K562 (cell line): ENCODE measurements around the gene CCSER2. TPM values are rescaled to one million over a fixed set of nuclear protein-coding genes. Genes with fewer than 3 reads are reported as not detected.
A peak's percentile ranks its signal among the peaks of the same experiment; 100 is the strongest.

Source experiments
- ATAC-seq: fragments of 200-7000 bp; cut with Tn5 transposase; 3 replicates; pipeline ENCODE4 v1.9.1; 2020; ENCODE audit warnings: moderate library complexity
- BruUV-seq: library from RNA; stranded (reverse); fragments of 400-500 nt; replicated peaks from 2 replicates; lab custom pipeline; 2021; lab: Mats Ljungman, UMichigan
- CTCF ChIA-PET: fragments of 300-600 bp; formaldehyde crosslinking; extraction: SDS; loops from one replicate; lab custom pipeline; 2021; ENCODE audit warnings: low intra/inter-chr PET ratio; lab: Yijun Ruan, JAX
- POLR2A ChIA-PET: fragments of 300-600, 350-650 bp; sonication (Branson Sonifier 250); formaldehyde crosslinking; extraction: SDS; loops from one replicate; lab custom pipeline; 2021; ENCODE audit warnings: antibody characterized with exemption, inconsistent platforms; lab: Yijun Ruan, JAX
- DNase-seq, 4 experiments: peaks; one replicate each; pipeline versions ENCODE4 v3.0.0 to v3.0.0-alpha.2; 2011 to 2018; ENCODE audit warnings: low spot score in 3 of 4, mixed read lengths in 3 of 4; ENCODE audit errors: extremely low read depth in 1 of 4
- FAIRE-seq: peaks from 2 replicates; lab custom pipeline; 2011; peaks lifted over from hg19 to GRCh38; lab: Jason Lieb, UNC
- H2AFZ ChIP-seq: 2 replicates; pipeline ENCODE4 v1.6.0; 2011; ENCODE audit warnings: low read depth, low read length, control low read depth, inconsistent platforms
- H3K27ac ChIP-seq: fragments of 200-600 bp; 3 replicates; pipeline ENCODE4 v1.8.0; 2011; ENCODE audit warnings: low read depth, mild to moderate bottlenecking, control low read depth, inconsistent platforms, low read length, moderate library complexity, mixed read lengths; ENCODE audit errors: extremely low read depth
- H3K27me3 ChIP-seq, 2 experiments: fragments of 300-600 bp in 1 of 2; 2 replicates in 1 of 2; 3 replicates in 1 of 2; pipeline versions ENCODE4 v1.6.0 to v1.8.0; 2011; ENCODE audit warnings: inconsistent platforms in 2 of 2, low read length in 2 of 2, mild to moderate bottlenecking in 1 of 2, mixed read lengths in 1 of 2, moderate library complexity in 1 of 2; ENCODE audit not compliant: control insufficient read depth in 2 of 2, insufficient read depth in 2 of 2
- H3K36me3 ChIP-seq: fragments of 300-600 bp; 3 replicates; pipeline ENCODE4 v1.8.0; 2011; ENCODE audit warnings: mild to moderate bottlenecking, low read length, inconsistent platforms; ENCODE audit not compliant: control insufficient read depth, insufficient read depth
- H3K4me1 ChIP-seq, 2 experiments: fragments of 200-600 bp in 1 of 2; replicated peaks in 1 of 2; 2 replicates in 1 of 2; 3 replicates in 1 of 2; pipeline versions ENCODE4 v1.5.1 to v1.8.0; 2011; ENCODE audit warnings: inconsistent platforms in 2 of 2, low read length in 2 of 2, mild to moderate bottlenecking in 1 of 2, mixed read lengths in 1 of 2, moderate library complexity in 1 of 2; ENCODE audit not compliant: control insufficient read depth in 2 of 2, insufficient read depth in 2 of 2
- H3K4me2 ChIP-seq: 2 replicates; pipeline ENCODE4 v1.6.1; 2011; ENCODE audit warnings: low read length, control low read depth, inconsistent platforms, mixed read lengths; ENCODE audit not compliant: insufficient read depth
- H3K4me3 ChIP-seq: fragments of 200-600 bp; sonication (generic), shearing (Covaris generic); 2 replicates; pipeline ENCODE4 v1.5.1; 2016; ENCODE audit warnings: control low read depth, inconsistent platforms
- H3K79me2 ChIP-seq: fragments of 200-600 bp; 3 replicates; pipeline ENCODE4 v1.8.0; 2011; ENCODE audit warnings: low read length, inconsistent platforms; ENCODE audit not compliant: control insufficient read depth, insufficient read depth
- H3K9ac ChIP-seq, 2 experiments: 2 replicates each; pipeline versions ENCODE4 v1.6.0 to v1.6.1; 2011; ENCODE audit warnings: low read depth in 2 of 2, low read length in 2 of 2, control low read depth in 1 of 2, inconsistent platforms in 1 of 2, mild to moderate bottlenecking in 1 of 2, mixed read lengths in 1 of 2; ENCODE audit not compliant: insufficient read depth in 1 of 2
- H3K9me1 ChIP-seq: one replicate; pipeline ENCODE4 v1.6.0; 2011; ENCODE audit warnings: inconsistent platforms, mild to moderate bottlenecking, low read length, moderate library complexity; ENCODE audit not compliant: control insufficient read depth, insufficient read depth
- H3K9me3 ChIP-seq: replicated peaks from 2 replicates; pipeline ENCODE4 v1.5.1; 2011; ENCODE audit warnings: low read depth, low read length, inconsistent platforms; ENCODE audit not compliant: control insufficient read depth, insufficient read depth
- H4K20me1 ChIP-seq: replicated peaks from 2 replicates; pipeline ENCODE4 v1.6.1; 2011; ENCODE audit warnings: low read length, inconsistent platforms, mixed read lengths; ENCODE audit not compliant: control insufficient read depth, insufficient read depth
- NONO ChIP-seq, 2 experiments: fragments of 200-400 bp in 1 of 2; fragments of 450-650 bp in 1 of 2; formaldehyde crosslinking in 1 of 2; IDR thresholded peaks; 2 replicates each; pipeline ENCODE4 v1.6.1; 2017; ENCODE audit warnings: low read depth in 2 of 2, mild to moderate bottlenecking in 2 of 2, moderate library complexity in 2 of 2, low read length in 1 of 2
- RERE ChIP-seq: sonication (generic); formaldehyde crosslinking; IDR thresholded peaks from 2 replicates; pipeline ENCODE4 v1.8.0; 2023; ENCODE audit warnings: missing genetic modification reagents, mild to moderate bottlenecking, borderline replicate concordance
- SIRT6 ChIP-seq: IDR thresholded peaks from one replicate; pipeline ENCODE4 v1.6.1; 2012; ENCODE audit warnings: low read depth, mild to moderate bottlenecking, control low read depth, inconsistent platforms, low read length, moderate library complexity
- WGBS: fragments of 100-300 bp; shearing (Covaris generic); methylation state at CpG from one replicate; pipeline ENCODE4 v1.1.6; 2016; ENCODE audit warnings: low coverage, mixed read lengths; ENCODE audit not compliant: insufficient coverage; ENCODE audit errors: missing lambda C conversion rate; 5-methylcytosine and 5-hydroxymethylcytosine counted together
- in situ Hi-C: fragments of 300-500 bp; cut with MboI; formaldehyde crosslinking; loops from 4 replicates; pipeline ENCODE4 v1.15.0; 2018; ENCODE audit warnings: inconsistent platforms, mixed read lengths
- intact Hi-C: fragments of 100-400 bp; cut with micrococcal nuclease; formaldehyde crosslinking; loops from 2 replicates; pipeline ENCODE4 v1.14.2; 2022
- polyA plus RNA-seq, 8 experiments: library from polyadenylated mRNA; depleted of rRNA in 4 of 8; stranded (reverse) in 5 of 8; unstranded in 3 of 8; fragments of >200 nt; fragmentation: Nextera tagmentation in 2 of 8; fragmentation: Illumina TruSeq in 1 of 8; extraction: Ambion mirVana in 2 of 8; extraction: Trizol in 1 of 8; gene quantifications; 2 replicates each; pipeline versions ENCODE4 v1.2.1 to v1.2.3, GENCODE V29; 2011 to 2014; ENCODE audit warnings: inconsistent platforms in 1 of 8, missing spikeins in 1 of 8
- total RNA-seq, 7 experiments: library from RNA; depleted of rRNA in 6 of 7; stranded (reverse); fragments of >200 nt in 6 of 7; fragmentation: Illumina TruSeq in 2 of 7; extraction: Trizol in 2 of 7; gene quantifications; 2 replicates each; pipeline versions ENCODE4 v1.2.1 to v1.2.3, GENCODE V29; 2011 to 2021; ENCODE audit warnings: low replicate concordance in 1 of 7
- TF ChIP-seq, protein P1 (sequence below), 2 experiments: fragments of 150-350 bp in 1 of 2; IDR thresholded peaks; 2 replicates each; pipeline ENCODE4 v1.6.1; 2012 to 2016; ENCODE audit warnings: low read depth in 2 of 2, low read length in 2 of 2, mild to moderate bottlenecking in 1 of 2, moderate library complexity in 1 of 2

Gene CCSER2
- total and polyA plus RNA-seq, 9 of the 15 experiments (the other 6 are each of a cell fraction or from before 2014, with no cell fraction given) = 2.7 to 15.1 (median 9.7) TPM

GRCh38 chr10:84423719-84424118 lies 95.3 kb downstream of the CCSER2 start:
- H3K27me3 ChIP-seq = no peaks in the 10 kb centered on the region
- no TSS peak for BruUV-seq
- POLR2A ChIA-PET = interaction anchor here (0.6 to 0.7 kb wide), 2 partner anchors 25 to 54 kb away, joined by 3 to 5 read pairs; no protein-coding TSS in a partner anchor
- H3K9me3 ChIP-seq = no peaks in the 10 kb centered on the region
- H2AFZ ChIP-seq = no peak overlapping the region
- H3K27ac ChIP-seq = no peak overlapping the region
- H3K9ac ChIP-seq = no peak overlapping the region
- no peaks in the 10 kb centered on the region for H3K79me2 ChIP-seq
- no peaks in the 10 kb centered on the region; a peak in 2 of 5 replicates for H3K4me1 ChIP-seq
- in situ Hi-C loops = no loop called here
- no peak for DNase-seq
- no peak for TF ChIP-seq SIRT6
- TF ChIP-seq, all 486 proteins: peak for 0
- ATAC-seq (no peak), FAIRE-seq (no peak)
- intact Hi-C loops = loop anchor here (5.0 kb wide), 1 partner anchor 66 kb away; no protein-coding TSS in a partner anchor
- no peak overlapping the region for H3K4me2 ChIP-seq
- CTCF ChIA-PET = no interaction called here
- H3K9me1 ChIP-seq = no peaks in the 10 kb centered on the region
- no peaks in the 10 kb centered on the region for H4K20me1 ChIP-seq
- H3K36me3 ChIP-seq = no peaks in the 10 kb centered on the region; the same call in 2 of the 3 replicates
- WGBS = 0% methylated on average over 1 of the region's 1 CpG
- H3K4me3 ChIP-seq = no peak overlapping the region

GRCh38 chr10:84424731-84425167 lies 96.4 kb downstream of the CCSER2 start:
- no peaks in the 10 kb centered on the region for H4K20me1 ChIP-seq
- H3K4me2 ChIP-seq = no peak overlapping the region
- BruUV-seq = no TSS peak
- H3K79me2 ChIP-seq = no peaks in the 10 kb centered on the region
- no peak overlapping the region for H3K4me3 ChIP-seq
- H3K9me1 ChIP-seq = no peaks in the 10 kb centered on the region
- peak; percentile 66 for ATAC-seq
- no peak overlapping the region for H3K9ac ChIP-seq
- no peak overlapping the region for H2AFZ ChIP-seq
- no peaks in the 10 kb centered on the region for H3K9me3 ChIP-seq
- intact Hi-C loops = loop anchor here (5.0 kb wide), 1 partner anchor 67 kb away; no protein-coding TSS in a partner anchor
- ChIA-PET POLR2A (interaction anchor here (0.6 to 1.1 kb wide), 3 partner anchors 37 to 113 kb away, joined by 3 to 4 read pairs (median 3); no protein-coding TSS in a partner anchor), CTCF (no interaction called here)
- in situ Hi-C loops = no loop called here
- FAIRE-seq = no peak
- no peaks in the 10 kb centered on the region for H3K27me3 ChIP-seq
- H3K36me3 ChIP-seq = no peaks in the 10 kb centered on the region; the same call in 2 of the 3 replicates
- DNase-seq = no peak
- H3K27ac ChIP-seq = no peak overlapping the region
- H3K4me1 ChIP-seq = no peaks in the 10 kb centered on the region; a peak in 2 of 5 replicates
- WGBS = 40% methylated on average over 3 of the region's 3 CpGs
- TF ChIP-seq, protein P1, sequence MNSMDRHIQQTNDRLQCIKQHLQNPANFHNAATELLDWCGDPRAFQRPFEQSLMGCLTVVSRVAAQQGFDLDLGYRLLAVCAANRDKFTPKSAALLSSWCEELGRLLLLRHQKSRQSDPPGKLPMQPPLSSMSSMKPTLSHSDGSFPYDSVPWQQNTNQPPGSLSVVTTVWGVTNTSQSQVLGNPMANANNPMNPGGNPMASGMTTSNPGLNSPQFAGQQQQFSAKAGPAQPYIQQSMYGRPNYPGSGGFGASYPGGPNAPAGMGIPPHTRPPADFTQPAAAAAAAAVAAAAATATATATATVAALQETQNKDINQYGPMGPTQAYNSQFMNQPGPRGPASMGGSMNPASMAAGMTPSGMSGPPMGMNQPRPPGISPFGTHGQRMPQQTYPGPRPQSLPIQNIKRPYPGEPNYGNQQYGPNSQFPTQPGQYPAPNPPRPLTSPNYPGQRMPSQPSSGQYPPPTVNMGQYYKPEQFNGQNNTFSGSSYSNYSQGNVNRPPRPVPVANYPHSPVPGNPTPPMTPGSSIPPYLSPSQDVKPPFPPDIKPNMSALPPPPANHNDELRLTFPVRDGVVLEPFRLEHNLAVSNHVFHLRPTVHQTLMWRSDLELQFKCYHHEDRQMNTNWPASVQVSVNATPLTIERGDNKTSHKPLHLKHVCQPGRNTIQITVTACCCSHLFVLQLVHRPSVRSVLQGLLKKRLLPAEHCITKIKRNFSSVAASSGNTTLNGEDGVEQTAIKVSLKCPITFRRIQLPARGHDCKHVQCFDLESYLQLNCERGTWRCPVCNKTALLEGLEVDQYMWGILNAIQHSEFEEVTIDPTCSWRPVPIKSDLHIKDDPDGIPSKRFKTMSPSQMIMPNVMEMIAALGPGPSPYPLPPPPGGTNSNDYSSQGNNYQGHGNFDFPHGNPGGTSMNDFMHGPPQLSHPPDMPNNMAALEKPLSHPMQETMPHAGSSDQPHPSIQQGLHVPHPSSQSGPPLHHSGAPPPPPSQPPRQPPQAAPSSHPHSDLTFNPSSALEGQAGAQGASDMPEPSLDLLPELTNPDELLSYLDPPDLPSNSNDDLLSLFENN (IDR thresholded peaks at IDR 0.05; ENCODE audit: low read depth in 2 of 2, low read length in 2 of 2) = no peak
- TF ChIP-seq RERE (CRISPR knock-in tag) (no peak), NONO (IDR thresholded peaks at IDR 0.05; ENCODE audit: low read depth in 2 of 2, low read length in 1 of 2) (no peak)
